ENCODE results near the gene SEPTIN10. TPM values are rescaled to one million over a fixed set of nuclear protein-coding genes. Genes with fewer than 3 reads are reported as not detected.
"Not testable (repeated sequence)": the region's sequence is repeated elsewhere in the genome, so short reads cannot be mapped to it uniquely, and the experiment has no call there.

SEPTIN10 gene
- total RNA-seq, 3 donors from 2014 or later: 93.5 to 116 (median 100) TPM

DNA sequence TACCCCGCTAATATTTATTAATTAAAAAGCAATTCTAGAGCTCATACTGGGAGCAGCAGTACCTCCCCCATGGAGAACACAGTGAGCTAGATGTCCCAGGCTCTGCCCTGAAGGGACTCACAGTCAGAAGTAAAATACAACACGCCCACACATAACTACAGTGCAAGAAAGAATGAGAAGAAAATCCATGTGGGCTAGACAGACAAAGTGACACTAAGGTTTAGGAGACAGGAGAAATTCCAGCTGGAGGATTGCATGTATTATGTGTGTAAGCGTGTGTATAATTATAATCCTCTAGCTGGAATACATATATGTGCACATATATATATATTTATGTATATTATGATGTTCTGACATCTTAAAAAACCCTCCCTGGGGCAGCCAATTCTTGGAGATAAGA is 16.1 kb upstream of the SEPTIN10 start:
- TF ChIP-seq POLR2A (IDR thresholded peaks at IDR 0.05) (no peak), POLR2AphosphoS5 (IDR thresholded peaks at IDR 0.05) (no peak)
- TF ChIP-seq, protein P1, sequence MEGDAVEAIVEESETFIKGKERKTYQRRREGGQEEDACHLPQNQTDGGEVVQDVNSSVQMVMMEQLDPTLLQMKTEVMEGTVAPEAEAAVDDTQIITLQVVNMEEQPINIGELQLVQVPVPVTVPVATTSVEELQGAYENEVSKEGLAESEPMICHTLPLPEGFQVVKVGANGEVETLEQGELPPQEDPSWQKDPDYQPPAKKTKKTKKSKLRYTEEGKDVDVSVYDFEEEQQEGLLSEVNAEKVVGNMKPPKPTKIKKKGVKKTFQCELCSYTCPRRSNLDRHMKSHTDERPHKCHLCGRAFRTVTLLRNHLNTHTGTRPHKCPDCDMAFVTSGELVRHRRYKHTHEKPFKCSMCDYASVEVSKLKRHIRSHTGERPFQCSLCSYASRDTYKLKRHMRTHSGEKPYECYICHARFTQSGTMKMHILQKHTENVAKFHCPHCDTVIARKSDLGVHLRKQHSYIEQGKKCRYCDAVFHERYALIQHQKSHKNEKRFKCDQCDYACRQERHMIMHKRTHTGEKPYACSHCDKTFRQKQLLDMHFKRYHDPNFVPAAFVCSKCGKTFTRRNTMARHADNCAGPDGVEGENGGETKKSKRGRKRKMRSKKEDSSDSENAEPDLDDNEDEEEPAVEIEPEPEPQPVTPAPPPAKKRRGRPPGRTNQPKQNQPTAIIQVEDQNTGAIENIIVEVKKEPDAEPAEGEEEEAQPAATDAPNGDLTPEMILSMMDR (IDR thresholded peaks at IDR 0.05): no peak
- no peaks in the 10 kb centered on the region for H3K27me3 ChIP-seq
- intact Hi-C loops (cut with DNase I; ENCODE audit: low total_unique reads): no loop called here
- H3K4me3 ChIP-seq: no peak overlapping the region
- no peak overlapping the region for H3K27ac ChIP-seq
- H3K36me3 ChIP-seq: no peaks in the 10 kb centered on the region
- no peaks in the 10 kb centered on the region for H3K9me3 ChIP-seq
- DNase-seq (ENCODE audit: low spot score in 2 of 2): no peak
- H3K4me1 ChIP-seq: no peaks in the 10 kb centered on the region

DNA sequence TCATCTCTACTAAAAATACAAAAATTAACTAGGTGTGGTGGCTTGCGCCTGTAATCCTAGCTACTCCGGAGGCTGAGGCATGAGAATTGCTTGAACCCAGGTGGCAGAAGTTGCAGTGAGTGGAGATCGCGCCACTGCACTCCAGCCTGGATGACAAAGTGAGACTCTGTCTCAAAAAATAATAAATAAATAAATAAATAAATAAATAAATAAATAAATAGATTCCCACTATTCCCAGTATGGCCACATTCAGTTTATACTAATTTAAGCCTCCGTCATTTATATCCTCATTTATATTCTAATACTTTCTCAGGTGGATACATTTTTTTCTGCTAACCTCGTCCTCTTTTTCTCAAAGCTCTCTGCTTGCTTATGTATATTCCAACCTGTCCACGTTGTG is 14.6 kb upstream of the SEPTIN10 start:
- H3K4me1 ChIP-seq; DNase-seq (ENCODE audit: low spot score in 2 of 2); H3K27me3 ChIP-seq; H3K36me3 ChIP-seq; H3K27ac ChIP-seq; intact Hi-C loops (cut with DNase I; ENCODE audit: low total_unique reads); H3K9me3 ChIP-seq; H3K4me3 ChIP-seq: not testable (repeated sequence)

DNA sequence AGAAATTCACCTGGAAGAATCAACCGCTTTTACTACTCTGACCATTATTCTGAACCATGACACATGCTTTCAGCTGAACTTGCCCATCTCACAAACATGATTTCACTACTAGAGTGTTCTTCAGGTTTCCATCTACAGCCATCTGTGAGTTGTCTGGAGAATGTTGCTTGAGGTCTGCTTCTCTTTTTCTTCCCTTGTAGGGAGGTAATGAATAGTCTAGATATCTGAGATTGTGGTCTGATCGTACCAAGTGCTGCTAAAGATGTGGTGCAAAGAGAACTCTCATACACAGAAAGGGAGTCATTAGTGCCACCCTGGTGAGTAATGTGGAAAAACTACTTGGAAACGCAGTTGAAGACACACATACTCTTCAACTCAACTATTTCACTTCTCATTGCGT is 10.6 kb upstream of the SEPTIN10 start:
- no peak overlapping the region for H3K4me3 ChIP-seq
- H3K27ac ChIP-seq: no peak overlapping the region

DNA sequence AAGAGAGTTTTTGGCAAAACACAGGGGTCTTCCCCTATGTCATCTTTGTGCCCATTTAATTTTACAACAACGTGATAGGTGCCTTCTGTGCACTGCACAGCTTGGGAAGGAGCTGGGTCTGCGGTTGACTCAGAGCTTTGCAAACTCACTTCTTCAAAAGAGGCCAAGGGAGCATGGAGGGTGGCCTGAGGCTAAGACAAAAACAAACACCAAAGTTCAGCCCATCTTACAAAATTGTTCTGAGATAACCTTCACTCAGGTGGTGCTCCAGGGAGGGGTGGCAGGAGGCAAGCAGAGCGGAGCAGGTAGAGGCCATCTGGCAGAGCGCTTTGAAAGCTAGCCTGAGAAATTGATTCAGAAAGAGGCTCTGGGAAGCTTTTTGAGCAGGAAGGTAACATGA is 10.2 kb upstream of the SEPTIN10 start:
- Histone ChIP-seq H3K27ac (no peak overlapping the region), H3K4me3 (no peak overlapping the region), H3K36me3 (no peaks in the 10 kb centered on the region), H3K9me3 (no peaks in the 10 kb centered on the region), H3K4me1 (no peaks in the 10 kb centered on the region), H3K27me3 (no peaks in the 10 kb centered on the region)
- TF ChIP-seq POLR2AphosphoS5 (IDR thresholded peaks at IDR 0.05) (no peak), POLR2A (IDR thresholded peaks at IDR 0.05) (no peak)
- TF ChIP-seq, protein P1 (IDR thresholded peaks at IDR 0.05): no peak
- no peak for DNase-seq (ENCODE audit: low spot score in 2 of 2)
- intact Hi-C loops (cut with DNase I; ENCODE audit: low total_unique reads): no loop called here

More for the DNA sequence above, 10.6 kb upstream of the SEPTIN10 start:
- Histone ChIP-seq H3K9me3 (no peaks in the 10 kb centered on the region), H3K27me3 (no peaks in the 10 kb centered on the region), H3K4me1 (no peaks in the 10 kb centered on the region), H3K36me3 (no peaks in the 10 kb centered on the region)
- TF ChIP-seq, protein P1 (IDR thresholded peaks at IDR 0.05): no peak
- no peak for TF ChIP-seq POLR2A (IDR thresholded peaks at IDR 0.05)
- no peak for TF ChIP-seq POLR2AphosphoS5 (IDR thresholded peaks at IDR 0.05)
- intact Hi-C loops (cut with DNase I; ENCODE audit: low total_unique reads): no loop called here
- DNase-seq (ENCODE audit: low spot score in 2 of 2): no peak

DNA sequence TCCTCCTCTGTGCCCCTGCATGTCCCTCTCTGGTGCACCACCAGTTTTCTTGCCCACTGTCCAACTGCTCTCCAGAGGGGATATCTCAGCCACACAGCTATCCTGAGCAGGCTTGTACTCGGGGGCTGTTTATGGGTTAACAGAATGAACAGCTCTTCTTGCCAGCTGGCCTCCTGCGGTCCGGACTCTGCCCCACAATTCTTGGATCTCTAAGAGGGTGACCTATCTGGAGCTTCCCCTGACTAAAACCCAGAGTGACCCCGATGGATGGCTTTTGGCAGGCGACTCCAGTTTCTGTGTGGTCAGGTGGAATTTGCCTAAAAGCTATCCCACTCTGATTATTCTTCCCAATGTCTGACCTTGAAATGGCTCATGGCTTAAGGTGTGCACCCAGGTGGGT is 9.5 kb upstream of the SEPTIN10 start:
- DNase-seq (ENCODE audit: low spot score in 2 of 2): no peak
- Histone ChIP-seq H3K4me1 (no peaks in the 10 kb centered on the region), H3K27ac (no peak overlapping the region), H3K9me3 (no peaks in the 10 kb centered on the region), H3K4me3 (no peak overlapping the region), H3K36me3 (no peaks in the 10 kb centered on the region), H3K27me3 (no peaks in the 10 kb centered on the region)
- intact Hi-C loops (cut with DNase I; ENCODE audit: low total_unique reads): no loop called here
- TF ChIP-seq POLR2AphosphoS5 (IDR thresholded peaks at IDR 0.05) (no peak), POLR2A (IDR thresholded peaks at IDR 0.05) (no peak)
- TF ChIP-seq, protein P1 (IDR thresholded peaks at IDR 0.05): no peak

DNA sequence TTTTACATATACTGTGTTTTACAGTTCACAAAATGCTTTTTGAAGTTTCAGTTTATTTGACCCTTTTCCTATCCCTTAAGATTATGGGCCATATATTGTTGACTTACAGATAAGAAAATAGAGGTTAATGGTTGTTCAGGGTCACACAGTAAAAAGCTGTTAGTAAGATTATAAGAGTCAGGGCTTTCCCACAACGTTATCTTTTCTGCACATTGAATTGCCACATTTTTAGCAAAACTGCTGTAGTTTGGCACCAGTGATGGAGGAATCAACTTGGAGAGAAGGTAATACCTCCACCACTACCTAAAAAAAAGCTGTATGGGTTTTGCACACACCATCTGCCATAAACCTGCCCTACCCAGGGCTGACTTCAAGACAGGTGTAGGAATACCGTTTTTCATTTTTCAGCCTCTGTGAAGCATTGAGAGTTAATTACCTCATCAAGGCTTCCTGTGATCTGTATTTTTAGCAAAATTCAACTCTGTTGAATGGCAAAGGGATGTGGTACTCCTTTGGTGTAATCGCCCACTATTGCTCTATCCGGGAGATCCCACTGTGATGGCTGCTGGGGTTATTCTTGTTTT is 5.4 kb upstream of the SEPTIN10 start:
- intact Hi-C loops (cut with DNase I; ENCODE audit: low total_unique reads): no loop called here
- Histone ChIP-seq H3K36me3 (no peaks in the 10 kb centered on the region), H3K4me1 (peaks cover 0 to 12% of the 10 kb centered on the region in 2 donors), H3K4me3 (no peak overlapping the region), H3K9me3 (no peaks in the 10 kb centered on the region), H3K27ac (no peak overlapping the region), H3K27me3 (no peaks in the 10 kb centered on the region)
- DNase-seq (ENCODE audit: low spot score in 2 of 2): no peak
- TF ChIP-seq, protein P1 (IDR thresholded peaks at IDR 0.05): no peak
- TF ChIP-seq POLR2A (IDR thresholded peaks at IDR 0.05): no peak
- no peak for TF ChIP-seq POLR2AphosphoS5 (IDR thresholded peaks at IDR 0.05)
